Activated CD8-positive, alpha-beta T cell treated with anti-CD3 and anti-CD28 coated beads for 36 hours (primary cell): ENCODE data around the gene FBH1. TPM values are rescaled to one million over a fixed set of nuclear protein-coding genes. Genes with fewer than 3 reads are reported as not detected.

Source experiments
- ATAC-seq: fragments of 200-7000 bp; cut with Tn5 transposase; one replicate; pipeline ENCODE4 v1.10.0; 2021; ENCODE audit warnings: mild to moderate bottlenecking, moderate library complexity
- CTCF ChIA-PET: fragments of 350-600 bp; sonication (Branson Sonifier 250); formaldehyde crosslinking; loops from one replicate; lab custom pipeline; 2021; ENCODE audit warnings: antibody characterized with exemption; lab: Charles Lee
- POLR2A ChIA-PET: fragments of 350-600 bp; sonication (Branson Sonifier 250); formaldehyde crosslinking; loops from one replicate; lab custom pipeline; 2021; ENCODE audit warnings: antibody characterized with exemption; lab: Charles Lee
- DNase-seq: peaks from one replicate; pipeline ENCODE4 v3.0.0-alpha.2; 2020
- H3K27ac Mint-ChIP-seq: one replicate; pipeline ENCODE4 v1.8.0; 2021; ENCODE audit warnings: mild to moderate bottlenecking, mixed read lengths
- H3K27me3 Mint-ChIP-seq: one replicate; pipeline ENCODE4 v1.8.0; 2021; ENCODE audit warnings: mixed read lengths
- H3K36me3 Mint-ChIP-seq: one replicate; pipeline ENCODE4 v1.8.0; 2021; ENCODE audit warnings: low read depth, mixed read lengths
- H3K4me1 Mint-ChIP-seq: one replicate; pipeline ENCODE4 v1.8.0; 2021; ENCODE audit warnings: low read depth, mixed read lengths
- H3K4me3 Mint-ChIP-seq: one replicate; pipeline ENCODE4 v1.8.0; 2021; ENCODE audit warnings: mild to moderate bottlenecking, moderate library complexity, mixed read lengths
- H3K9me3 Mint-ChIP-seq: one replicate; pipeline ENCODE4 v1.8.0; 2021; ENCODE audit warnings: mixed read lengths
- CTCF ChIP-seq: fragments of 200-600 bp; IDR thresholded peaks from one replicate; pipeline ENCODE4 v1.8.0; 2022; ENCODE audit warnings: antibody characterized with exemption, mild to moderate bottlenecking
- intact Hi-C: fragments of 100-400 bp; cut with micrococcal nuclease; formaldehyde crosslinking; loops from one replicate; pipeline ENCODE4 v1.10.0; 2022
- total RNA-seq, 2 experiments: library from RNA; stranded (reverse); gene quantifications; one replicate each; pipeline ENCODE4 v1.2.3, GENCODE V29; 2021

Gene FBH1
- total RNA-seq, 2 experiments from 2014 or later: 47.2 to 51.3 TPM

GRCh38 chr10:5910323-5911100 is 20.5 kb downstream of the FBH1 start:
- intact Hi-C loops: no loop called here
- POLR2A ChIA-PET: no interaction called here
- Mint-ChIP-seq H3K36me3 (peaks cover 47% of the 10 kb centered on the region), H3K4me1 (peaks cover 6% of the 10 kb centered on the region), H3K27ac (no peak overlapping the region), H3K4me3 (no peak overlapping the region), H3K27me3 (no peaks in the 10 kb centered on the region), H3K9me3 (no peaks in the 10 kb centered on the region)
- CTCF ChIA-PET: interaction anchor here (1.3 kb wide), 1 partner anchor 9 kb away, joined by 3 read pairs; no protein-coding TSS in a partner anchor
- DNase-seq (no peak), ATAC-seq (no peak)
- no peak for TF ChIP-seq CTCF

DNA sequence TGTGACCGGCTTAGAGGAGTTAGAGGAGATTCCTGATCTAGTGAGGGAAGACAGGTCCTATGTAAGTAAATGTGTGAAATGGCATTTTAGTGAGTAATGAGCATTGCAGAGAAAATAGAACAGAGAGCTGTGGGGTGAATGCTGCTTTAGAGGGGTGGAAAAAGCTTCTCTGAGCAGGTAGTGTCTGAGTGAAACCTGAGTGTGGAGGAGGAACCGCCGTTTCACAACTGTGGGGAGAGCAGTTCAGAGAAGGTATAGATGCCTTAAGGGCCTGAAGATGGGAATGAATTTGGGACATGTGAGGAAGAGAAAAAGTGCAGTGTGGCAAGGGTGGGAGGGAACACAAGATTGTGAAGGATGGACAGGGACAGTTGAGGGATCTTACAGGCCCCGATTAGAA is 21.6 kb downstream of the FBH1 start:
- peaks cover 50% of the 10 kb centered on the region for H3K36me3 Mint-ChIP-seq
- no peak for TF ChIP-seq CTCF
- no peaks in the 10 kb centered on the region for H3K9me3 Mint-ChIP-seq
- CTCF ChIA-PET: no interaction called here
- DNase-seq: no peak
- intact Hi-C loops: no loop called here
- H3K4me3 Mint-ChIP-seq: no peak overlapping the region
- H3K4me1 Mint-ChIP-seq: peaks cover 3% of the 10 kb centered on the region
- H3K27me3 Mint-ChIP-seq: no peaks in the 10 kb centered on the region
- POLR2A ChIA-PET: interaction anchor here (0.5 to 0.6 kb wide), 2 partner anchors 27 to 95 kb away, joined by 3 read pairs; no protein-coding TSS in a partner anchor
- no peak overlapping the region for H3K27ac Mint-ChIP-seq
- no peak for ATAC-seq

GRCh38 chr10:5913736-5914135 is 23.7 kb downstream of the FBH1 start:
- no peaks in the 10 kb centered on the region for H3K4me1 Mint-ChIP-seq
- H3K27ac Mint-ChIP-seq: no peak overlapping the region
- no peaks in the 10 kb centered on the region for H3K9me3 Mint-ChIP-seq
- no peak for TF ChIP-seq CTCF
- peaks cover 55% of the 10 kb centered on the region for H3K36me3 Mint-ChIP-seq
- H3K27me3 Mint-ChIP-seq: no peaks in the 10 kb centered on the region
- ChIA-PET CTCF (no interaction called here), POLR2A (no interaction called here)
- DNase-seq: no peak
- ATAC-seq: no peak
- intact Hi-C loops: no loop called here
- no peak overlapping the region for H3K4me3 Mint-ChIP-seq

DNA sequence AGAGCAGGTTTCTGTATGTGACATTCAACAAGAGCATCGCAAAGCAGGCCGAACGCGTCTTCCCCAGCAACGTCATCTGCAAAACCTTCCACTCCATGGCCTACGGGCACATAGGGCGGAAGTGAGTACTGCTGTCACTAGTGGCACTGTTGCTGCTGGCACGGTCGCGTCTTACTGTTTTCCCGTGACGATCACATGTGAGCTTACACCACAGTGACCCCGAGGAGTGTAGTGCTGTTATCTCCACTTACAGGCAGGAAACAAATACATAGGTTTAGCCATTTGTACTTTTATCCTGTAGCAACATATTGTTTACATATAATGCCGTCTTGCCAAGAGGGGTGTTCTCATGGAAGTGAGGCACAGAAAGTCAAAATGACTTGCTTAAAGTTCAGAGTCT is 25.4 kb downstream of the FBH1 start:
- POLR2A ChIA-PET: no interaction called here

More for the DNA sequence above, 25.4 kb downstream of the FBH1 start:
- no peak for ATAC-seq
- no peak overlapping the region for H3K27ac Mint-ChIP-seq
- peaks cover 54% of the 10 kb centered on the region for H3K36me3 Mint-ChIP-seq
- H3K27me3 Mint-ChIP-seq: no peaks in the 10 kb centered on the region
- H3K4me3 Mint-ChIP-seq: no peak overlapping the region
- TF ChIP-seq CTCF: no peak
- H3K9me3 Mint-ChIP-seq: no peaks in the 10 kb centered on the region
- CTCF ChIA-PET: no interaction called here
- no peak for DNase-seq
- intact Hi-C loops: no loop called here
- H3K4me1 Mint-ChIP-seq: no peaks in the 10 kb centered on the region
